ENCODE results near the gene ZNF79. TPM values are rescaled to one million over a fixed set of nuclear protein-coding genes. Genes with fewer than 3 reads are reported as not detected.

ZNF79 gene
- total and polyA plus RNA-seq, 2 of the 4 experiments (the other 2 are of a cell fraction), result 5.6 to 15.4 TPM

DNA sequence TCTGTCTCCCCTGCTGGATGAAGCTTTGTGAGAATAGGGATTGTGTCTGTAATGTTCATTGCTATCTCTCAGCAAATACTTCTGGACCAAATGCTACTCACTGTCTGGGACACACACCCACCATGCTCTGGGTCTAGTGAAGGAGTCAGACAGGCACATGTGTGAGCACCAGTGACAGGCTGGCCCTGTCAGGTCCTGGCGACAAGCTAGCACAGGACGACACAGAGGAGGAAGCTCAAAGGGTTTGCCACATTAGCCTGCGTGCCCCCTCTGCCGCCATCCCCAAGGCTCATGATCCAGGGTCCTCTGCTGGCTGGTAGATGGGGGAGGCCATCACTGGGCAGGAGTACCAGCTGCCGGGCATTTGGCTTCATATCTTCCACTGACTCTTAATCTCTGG lies 50.4 kb downstream of the ZNF79 start:
- Histone ChIP-seq H3K9me3 (ENCODE audit: control insufficient read depth, insufficient read depth, low read length) (no peaks in the 10 kb centered on the region), H2BK5ac (ENCODE audit: low read depth, low read length, poor library complexity, severe bottlenecking) (no peak overlapping the region), H3K23ac (ENCODE audit: low read depth, low read length) (no peak overlapping the region), H4K20me1 (ENCODE audit: insufficient read depth, low read length) (no peaks in the 10 kb centered on the region), H3K9me1 (ENCODE audit: insufficient read depth, low read length) (no peaks in the 10 kb centered on the region), H2BK120ac (ENCODE audit: low read depth, low read length) (no peak overlapping the region), H3K18ac (ENCODE audit: low read depth, low read length) (no peak overlapping the region), H3K9ac (ENCODE audit: low read depth, low read length) (no peak overlapping the region), H3K14ac (replicated peaks; ENCODE audit: low read depth, low read length) (no peak overlapping the region), H3K79me1 (ENCODE audit: low read depth in 1 of 2, low read length in 2 of 2) (no peaks in the 10 kb centered on the region), H3K4ac (ENCODE audit: low read depth, low read length) (no peak overlapping the region), H2BK15ac (ENCODE audit: low read depth, low read length) (no peak overlapping the region), H3K4me2 (ENCODE audit: low read depth, low read length) (no peak overlapping the region), H3K27me3 (ENCODE audit: control insufficient read depth, insufficient read depth, low read length) (no peaks in the 10 kb centered on the region), H2AK9ac (replicated peaks; ENCODE audit: low read depth, low read length, poor library complexity) (no peak overlapping the region), H3K27ac (ENCODE audit: insufficient read depth, low read length) (no peak overlapping the region), H3K36me3 (ENCODE audit: control insufficient read depth, insufficient read depth, low read length) (peaks cover 23% of the 10 kb centered on the region), H3K4me1 (ENCODE audit: control insufficient read depth, insufficient read depth, low read length) (no peaks in the 10 kb centered on the region), H4K8ac (ENCODE audit: low read depth in 2 of 2, low read length in 2 of 2) (no peak overlapping the region), H3K4me3 (ENCODE audit: insufficient read depth, low read depth, low read length) (no peak overlapping the region), H4K5ac (ENCODE audit: low read depth, low read length) (no peak overlapping the region), H2AFZ (replicated peaks; ENCODE audit: low read length, poor library complexity) (no peak overlapping the region), H2BK20ac (ENCODE audit: low read depth, low read length) (no peak overlapping the region), H4K91ac (ENCODE audit: insufficient read depth, low read depth, low read length) (no peak overlapping the region), H3K56ac (ENCODE audit: extremely low read depth, insufficient read depth, low read length) (no peak overlapping the region), H2AK5ac (ENCODE audit: low read depth, low read length) (no peak overlapping the region)
- TF ChIP-seq FOS (IDR thresholded peaks at IDR 0.05; ENCODE audit: low read depth, low read length) (no peak), MXI1 (IDR thresholded peaks at IDR 0.05; ENCODE audit: borderline replicate concordance, low read depth, low read length) (no peak), SMC3 (IDR thresholded peaks at IDR 0.05; ENCODE audit: low read depth, low read length) (no peak), CEBPB (IDR thresholded peaks at IDR 0.05; ENCODE audit: low read depth, low read length) (no peak), CHD1 (IDR thresholded peaks at IDR 0.05; ENCODE audit: low read depth, low read length) (no peak), POLR2A (IDR thresholded peaks at IDR 0.05; ENCODE audit: low read depth, low read length) (no peak), NFE2L2 (IDR thresholded peaks at IDR 0.05; ENCODE audit: low read depth, low read length) (no peak), RAD21 (IDR thresholded peaks at IDR 0.05; ENCODE audit: low read length) (no peak), BHLHE40 (IDR thresholded peaks at IDR 0.05; ENCODE audit: low read depth, low read length) (no peak), MAFK (IDR thresholded peaks at IDR 0.05; ENCODE audit: low read depth, low read length) (no peak), RFX5 (IDR thresholded peaks at IDR 0.05; ENCODE audit: low read depth, low read length) (no peak), MAZ (IDR thresholded peaks at IDR 0.05; ENCODE audit: borderline replicate concordance, low read depth, low read length) (no peak)
- TF ChIP-seq, protein P1, sequence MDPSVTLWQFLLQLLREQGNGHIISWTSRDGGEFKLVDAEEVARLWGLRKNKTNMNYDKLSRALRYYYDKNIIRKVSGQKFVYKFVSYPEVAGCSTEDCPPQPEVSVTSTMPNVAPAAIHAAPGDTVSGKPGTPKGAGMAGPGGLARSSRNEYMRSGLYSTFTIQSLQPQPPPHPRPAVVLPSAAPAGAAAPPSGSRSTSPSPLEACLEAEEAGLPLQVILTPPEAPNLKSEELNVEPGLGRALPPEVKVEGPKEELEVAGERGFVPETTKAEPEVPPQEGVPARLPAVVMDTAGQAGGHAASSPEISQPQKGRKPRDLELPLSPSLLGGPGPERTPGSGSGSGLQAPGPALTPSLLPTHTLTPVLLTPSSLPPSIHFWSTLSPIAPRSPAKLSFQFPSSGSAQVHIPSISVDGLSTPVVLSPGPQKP (IDR thresholded peaks at IDR 0.05; ENCODE audit: borderline replicate concordance, low read depth, low read length), result no peak
- TF ChIP-seq, protein P2, sequence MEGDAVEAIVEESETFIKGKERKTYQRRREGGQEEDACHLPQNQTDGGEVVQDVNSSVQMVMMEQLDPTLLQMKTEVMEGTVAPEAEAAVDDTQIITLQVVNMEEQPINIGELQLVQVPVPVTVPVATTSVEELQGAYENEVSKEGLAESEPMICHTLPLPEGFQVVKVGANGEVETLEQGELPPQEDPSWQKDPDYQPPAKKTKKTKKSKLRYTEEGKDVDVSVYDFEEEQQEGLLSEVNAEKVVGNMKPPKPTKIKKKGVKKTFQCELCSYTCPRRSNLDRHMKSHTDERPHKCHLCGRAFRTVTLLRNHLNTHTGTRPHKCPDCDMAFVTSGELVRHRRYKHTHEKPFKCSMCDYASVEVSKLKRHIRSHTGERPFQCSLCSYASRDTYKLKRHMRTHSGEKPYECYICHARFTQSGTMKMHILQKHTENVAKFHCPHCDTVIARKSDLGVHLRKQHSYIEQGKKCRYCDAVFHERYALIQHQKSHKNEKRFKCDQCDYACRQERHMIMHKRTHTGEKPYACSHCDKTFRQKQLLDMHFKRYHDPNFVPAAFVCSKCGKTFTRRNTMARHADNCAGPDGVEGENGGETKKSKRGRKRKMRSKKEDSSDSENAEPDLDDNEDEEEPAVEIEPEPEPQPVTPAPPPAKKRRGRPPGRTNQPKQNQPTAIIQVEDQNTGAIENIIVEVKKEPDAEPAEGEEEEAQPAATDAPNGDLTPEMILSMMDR (conservative IDR thresholded peaks at IDR 0.05; ENCODE audit: low read depth, low read length), result no peak
- TF ChIP-seq, protein P3, sequence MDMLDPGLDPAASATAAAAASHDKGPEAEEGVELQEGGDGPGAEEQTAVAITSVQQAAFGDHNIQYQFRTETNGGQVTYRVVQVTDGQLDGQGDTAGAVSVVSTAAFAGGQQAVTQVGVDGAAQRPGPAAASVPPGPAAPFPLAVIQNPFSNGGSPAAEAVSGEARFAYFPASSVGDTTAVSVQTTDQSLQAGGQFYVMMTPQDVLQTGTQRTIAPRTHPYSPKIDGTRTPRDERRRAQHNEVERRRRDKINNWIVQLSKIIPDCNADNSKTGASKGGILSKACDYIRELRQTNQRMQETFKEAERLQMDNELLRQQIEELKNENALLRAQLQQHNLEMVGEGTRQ (IDR thresholded peaks at IDR 0.05; ENCODE audit: low read depth, low read length), result no peak
- intact Hi-C loops (cut with micrococcal nuclease), result no loop called here
- in situ Hi-C loops (cut with MboI; ENCODE audit: low sequenced_read_pairs), result no loop called here
- dilution Hi-C loops (cut with HindIII; ENCODE audit: low sequenced_read_pairs, unreplicated experiment), result no loop called here
- WGBS, 2 experiments (ENCODE audit: extremely low coverage in 2 of 2, insufficient read length in 1 of 2), result 89% methylated on average over 2 of the region's 5 CpGs; no CpG with 5 or more reads in 1 of the 2 experiments
- DNase-seq (no peak), ATAC-seq (ENCODE audit: low read depth) (no peak)
- ChIA-PET POLR2A (ENCODE audit: unreplicated experiment) (no interaction called here), CTCF (no interaction called here)
- no TSS peak for BruUV-seq (replicated peaks)

All from IMR-90 (cell line).